ENCODE data around the gene PRSS33.

The PRSS33 gene

DNA sequence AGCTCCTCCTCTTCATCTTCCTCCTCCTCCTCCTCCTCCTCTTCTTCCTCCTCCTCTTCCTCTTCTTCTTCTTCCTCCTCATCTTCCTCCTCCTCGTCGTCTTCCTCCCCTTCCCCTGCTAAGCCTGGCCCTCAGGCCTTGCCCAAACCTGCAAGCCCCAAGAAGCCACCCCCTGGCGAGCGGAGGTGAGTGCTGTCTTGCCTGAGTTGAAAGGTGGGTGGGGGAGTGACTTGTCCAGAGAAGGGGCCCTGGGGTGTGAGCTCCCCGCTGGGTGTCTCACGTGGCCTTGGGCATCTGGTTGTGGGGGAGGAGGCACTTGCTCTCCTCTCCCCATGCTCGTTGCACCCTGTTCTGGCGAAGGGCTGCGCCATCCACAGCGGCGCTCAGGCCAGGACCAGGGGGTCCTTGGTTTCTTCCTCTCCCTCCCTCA is 18.2 kb downstream of the PRSS33 start:
- H3K79me2 ChIP-seq (ENCODE audit: insufficient read depth, low read length): peaks cover 21% of the 10 kb centered on the region
- H3K9me2 ChIP-seq (replicated peaks; ENCODE audit: insufficient read depth, low read length): no peaks in the 10 kb centered on the region
- H4K20me1 ChIP-seq (ENCODE audit: low read depth, low read length): peaks cover 3% of the 10 kb centered on the region; the same call in 1 of the 2 replicates
- H3K9me3 ChIP-seq (ENCODE audit: insufficient read depth, low read length): no peaks in the 10 kb centered on the region
- no peak overlapping the region for H3K27ac ChIP-seq (ENCODE audit: low read depth, low read length)
- H3F3A ChIP-seq (ENCODE audit: insufficient read depth): peaks cover 15% of the 10 kb centered on the region
- no peak overlapping the region for H3K4me3 ChIP-seq (ENCODE audit: insufficient read depth, low read length, poor library complexity, severe bottlenecking)
- no peak overlapping the region for H3K9ac ChIP-seq (ENCODE audit: low read length)
- H3K27me3 ChIP-seq (ENCODE audit: low read length): no peaks in the 10 kb centered on the region
- H2AFZ ChIP-seq (ENCODE audit: low read depth, low read length, severe bottlenecking): no peak overlapping the region
- no peak for TF ChIP-seq EZH2phosphoT487 (conservative IDR thresholded peaks at IDR 0.05; ENCODE audit: low read length)
- TF ChIP-seq, protein P1, sequence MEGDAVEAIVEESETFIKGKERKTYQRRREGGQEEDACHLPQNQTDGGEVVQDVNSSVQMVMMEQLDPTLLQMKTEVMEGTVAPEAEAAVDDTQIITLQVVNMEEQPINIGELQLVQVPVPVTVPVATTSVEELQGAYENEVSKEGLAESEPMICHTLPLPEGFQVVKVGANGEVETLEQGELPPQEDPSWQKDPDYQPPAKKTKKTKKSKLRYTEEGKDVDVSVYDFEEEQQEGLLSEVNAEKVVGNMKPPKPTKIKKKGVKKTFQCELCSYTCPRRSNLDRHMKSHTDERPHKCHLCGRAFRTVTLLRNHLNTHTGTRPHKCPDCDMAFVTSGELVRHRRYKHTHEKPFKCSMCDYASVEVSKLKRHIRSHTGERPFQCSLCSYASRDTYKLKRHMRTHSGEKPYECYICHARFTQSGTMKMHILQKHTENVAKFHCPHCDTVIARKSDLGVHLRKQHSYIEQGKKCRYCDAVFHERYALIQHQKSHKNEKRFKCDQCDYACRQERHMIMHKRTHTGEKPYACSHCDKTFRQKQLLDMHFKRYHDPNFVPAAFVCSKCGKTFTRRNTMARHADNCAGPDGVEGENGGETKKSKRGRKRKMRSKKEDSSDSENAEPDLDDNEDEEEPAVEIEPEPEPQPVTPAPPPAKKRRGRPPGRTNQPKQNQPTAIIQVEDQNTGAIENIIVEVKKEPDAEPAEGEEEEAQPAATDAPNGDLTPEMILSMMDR (IDR thresholded peaks at IDR 0.05; ENCODE audit: insufficient read depth, low read length, poor library complexity, severe bottlenecking): no peak
- peaks cover 5% of the 10 kb centered on the region; the same call in 1 of the 2 replicates for H3K36me3 ChIP-seq (ENCODE audit: low read length)
- no peak overlapping the region for H3K4me2 ChIP-seq (ENCODE audit: low read depth, low read length, poor library complexity, severe bottlenecking)

DNA sequence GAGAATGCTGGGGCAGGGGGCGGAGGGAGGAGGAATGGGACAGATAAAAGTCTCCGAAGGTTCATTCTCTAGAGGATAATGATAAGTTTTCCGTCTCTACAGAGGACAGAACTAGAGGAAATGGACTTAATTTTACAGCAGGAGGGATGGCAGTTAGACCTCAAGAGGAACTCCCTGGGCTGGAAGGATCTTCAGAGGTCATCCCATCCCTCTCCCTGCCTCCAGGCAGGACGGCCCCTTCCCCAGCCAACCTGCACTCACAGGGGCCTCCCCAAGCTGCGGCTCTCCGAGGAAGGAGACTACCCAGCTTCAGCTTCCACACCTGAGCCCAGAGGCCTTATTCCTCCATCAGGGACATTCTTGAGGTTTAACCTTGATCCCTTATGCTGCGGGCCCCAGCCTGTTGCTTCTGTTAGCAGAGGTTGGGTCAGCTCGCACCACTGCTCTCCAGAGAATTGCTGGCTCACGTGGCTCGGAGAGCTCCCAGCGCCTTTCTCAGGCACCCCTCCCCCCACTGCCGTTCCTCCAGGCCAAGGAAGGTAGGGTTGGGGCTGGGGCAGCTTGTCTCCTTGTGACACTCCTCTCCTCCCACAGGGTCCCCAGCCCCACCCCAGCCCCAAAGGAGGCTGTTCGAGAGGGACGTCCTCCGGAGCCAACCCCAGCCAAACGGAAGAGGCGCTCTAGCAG is 18.8 kb downstream of the PRSS33 start:
- H3K4me2 ChIP-seq (ENCODE audit: low read depth, low read length, poor library complexity, severe bottlenecking): no peak overlapping the region
- peaks cover 8% of the 10 kb centered on the region for H3K36me3 ChIP-seq (ENCODE audit: low read length)
- no peak overlapping the region for H3K4me3 ChIP-seq (ENCODE audit: insufficient read depth, low read length, poor library complexity, severe bottlenecking)
- H2AFZ ChIP-seq (ENCODE audit: low read depth, low read length, severe bottlenecking): no peak overlapping the region
- H3K27ac ChIP-seq (ENCODE audit: low read depth, low read length): no peak overlapping the region
- no peaks in the 10 kb centered on the region for H3K27me3 ChIP-seq (ENCODE audit: low read length)
- H4K20me1 ChIP-seq (ENCODE audit: low read depth, low read length): peaks cover 3% of the 10 kb centered on the region; the same call in 1 of the 2 replicates
- TF ChIP-seq, protein P1 (IDR thresholded peaks at IDR 0.05; ENCODE audit: insufficient read depth, low read length, poor library complexity, severe bottlenecking): no peak
- no peak for TF ChIP-seq EZH2phosphoT487 (conservative IDR thresholded peaks at IDR 0.05; ENCODE audit: low read length)
- peaks cover 27% of the 10 kb centered on the region for H3K79me2 ChIP-seq (ENCODE audit: insufficient read depth, low read length)
- H3K9me3 ChIP-seq (ENCODE audit: insufficient read depth, low read length): no peaks in the 10 kb centered on the region
- H3K9ac ChIP-seq (ENCODE audit: low read length): no peak overlapping the region
- H3K9me2 ChIP-seq (replicated peaks; ENCODE audit: insufficient read depth, low read length): no peaks in the 10 kb centered on the region
- peaks cover 15% of the 10 kb centered on the region for H3F3A ChIP-seq (ENCODE audit: insufficient read depth)

DNA sequence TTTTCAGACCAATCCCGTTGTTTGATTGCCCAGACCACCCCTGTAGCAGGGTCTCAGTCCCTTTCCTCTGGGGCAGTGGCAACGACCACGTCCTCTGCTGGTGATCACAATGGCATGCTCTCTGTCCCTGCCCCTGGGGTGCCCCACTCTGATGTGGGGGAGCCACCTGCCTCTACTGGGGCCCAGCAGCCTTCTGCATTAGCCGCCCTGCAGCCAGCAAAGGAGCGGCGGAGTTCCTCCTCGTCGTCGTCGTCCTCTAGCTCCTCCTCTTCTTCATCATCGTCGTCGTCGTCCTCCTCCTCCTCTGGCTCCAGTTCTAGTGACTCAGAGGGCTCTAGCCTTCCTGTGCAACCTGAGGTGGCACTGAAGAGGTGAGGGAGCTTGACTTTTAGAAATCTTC is 19.5 kb downstream of the PRSS33 start:
- Histone ChIP-seq H4K20me1 (ENCODE audit: low read depth, low read length) (peaks cover 3% of the 10 kb centered on the region; the same call in 1 of the 2 replicates), H3K27ac (ENCODE audit: low read depth, low read length) (no peak overlapping the region), H3K27me3 (ENCODE audit: low read length) (no peaks in the 10 kb centered on the region), H2AFZ (ENCODE audit: low read depth, low read length, severe bottlenecking) (no peak overlapping the region), H3K4me2 (ENCODE audit: low read depth, low read length, poor library complexity, severe bottlenecking) (no peak overlapping the region), H3K79me2 (ENCODE audit: insufficient read depth, low read length) (peaks cover 33% of the 10 kb centered on the region), H3K9ac (ENCODE audit: low read length) (no peak overlapping the region), H3K9me2 (replicated peaks; ENCODE audit: insufficient read depth, low read length) (no peaks in the 10 kb centered on the region), H3F3A (ENCODE audit: insufficient read depth) (peaks cover 12% of the 10 kb centered on the region), H3K36me3 (ENCODE audit: low read length) (peaks cover 14% of the 10 kb centered on the region), H3K9me3 (ENCODE audit: insufficient read depth, low read length) (no peaks in the 10 kb centered on the region), H3K4me3 (ENCODE audit: insufficient read depth, low read length, poor library complexity, severe bottlenecking) (no peak overlapping the region)
- TF ChIP-seq EZH2phosphoT487 (conservative IDR thresholded peaks at IDR 0.05; ENCODE audit: low read length): no peak
- TF ChIP-seq, protein P1 (IDR thresholded peaks at IDR 0.05; ENCODE audit: insufficient read depth, low read length, poor library complexity, severe bottlenecking): no peak

All from SU-DHL-6 (cell line).